KMS-11 (cell line): ENCODE measurements around the gene PDE10A.

ENCODE experiments used
- H2AFZ ChIP-seq: fragments of 200-600 bp; sonication (generic); 2 replicates; pipeline ENCODE4 v1.6.1; 2016; ENCODE audit warnings: antibody characterized with exemption, mixed run types, low read depth
- H3K27ac ChIP-seq: fragments of 200-600 bp; sonication (generic); 2 replicates; pipeline ENCODE4 v1.6.1; 2016; ENCODE audit warnings: mild to moderate bottlenecking, mixed run types
- H3K27me3 ChIP-seq: fragments of 200-600 bp; sonication (generic); 2 replicates; pipeline ENCODE4 v1.6.1; 2017; ENCODE audit warnings: mild to moderate bottlenecking, low read depth, mixed run types, moderate library complexity; ENCODE audit not compliant: insufficient read depth
- H3K36me3 ChIP-seq: fragments of 200-600 bp; sonication (generic); 2 replicates; pipeline ENCODE4 v1.6.1; 2017; ENCODE audit warnings: mild to moderate bottlenecking, mixed run types; ENCODE audit not compliant: insufficient read depth
- H3K4me1 ChIP-seq: fragments of 200-600 bp; sonication (generic); 2 replicates; pipeline ENCODE4 v1.6.1; 2016; ENCODE audit warnings: mild to moderate bottlenecking, low read depth, mixed run types; ENCODE audit not compliant: poor library complexity, severe bottlenecking
- H3K4me2 ChIP-seq: fragments of 200-600 bp; sonication (generic); 2 replicates; pipeline ENCODE4 v1.7.0; 2016; ENCODE audit warnings: mild to moderate bottlenecking, mixed run types
- H3K4me3 ChIP-seq: fragments of 200-600 bp; sonication (generic); IDR thresholded peaks from 2 replicates; pipeline ENCODE4 v1.6.1; 2017; ENCODE audit warnings: low read depth, low read length, mixed read lengths; ENCODE audit not compliant: insufficient read depth
- H3K79me2 ChIP-seq: fragments of 200-600 bp; sonication (generic); 2 replicates; pipeline ENCODE4 v1.6.1; 2016; ENCODE audit warnings: low read depth, mixed run types; ENCODE audit not compliant: insufficient read depth
- H3K9ac ChIP-seq: fragments of 200-600 bp; sonication (generic); 2 replicates; pipeline ENCODE4 v1.6.1; 2016; ENCODE audit warnings: mild to moderate bottlenecking, mixed run types
- H4K20me1 ChIP-seq: fragments of 200-600 bp; sonication (generic); 2 replicates; pipeline ENCODE4 v1.6.1; 2016; ENCODE audit warnings: mild to moderate bottlenecking, mixed run types; ENCODE audit not compliant: insufficient read depth
- TF ChIP-seq, protein P1 (sequence below): fragments of 200-600 bp; sonication (generic); conservative IDR thresholded peaks from 2 replicates; pipeline ENCODE4 v1.6.1; 2017; ENCODE audit warnings: low read depth, mild to moderate bottlenecking, antibody characterized with exemption, low read length, moderate library complexity, mixed read lengths

PDE10A gene

DNA sequence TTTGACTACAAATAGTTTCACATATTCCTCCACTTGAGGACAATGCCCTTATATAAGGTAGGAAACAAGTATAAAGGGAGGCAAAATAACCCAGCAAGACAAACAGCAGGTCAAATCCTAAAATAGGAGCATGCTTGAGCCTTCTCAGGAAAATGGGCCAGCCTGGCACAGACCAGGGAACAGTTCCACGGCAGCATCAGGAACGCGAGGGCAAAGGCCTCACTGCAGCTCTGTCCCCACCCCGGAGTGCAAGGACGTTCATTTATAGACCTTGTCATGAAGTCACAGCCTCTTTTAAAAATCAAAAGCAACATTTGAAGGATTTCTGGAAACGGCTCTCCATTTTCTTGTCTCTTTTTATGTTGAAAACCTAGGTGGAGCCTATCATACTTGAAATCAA is 17.1 kb downstream of the PDE10A start:
- Histone ChIP-seq H4K20me1 (no peaks in the 10 kb centered on the region), H3K79me2 (no peaks in the 10 kb centered on the region), H3K27ac (no peak overlapping the region), H3K4me1 (peaks cover 24% of the 10 kb centered on the region), H3K4me3 (no peak overlapping the region), H2AFZ (no peak overlapping the region), H3K27me3 (no peaks in the 10 kb centered on the region), H3K4me2 (no peak overlapping the region), H3K36me3 (no peaks in the 10 kb centered on the region), H3K9ac (no peak overlapping the region)
- TF ChIP-seq, protein P1, sequence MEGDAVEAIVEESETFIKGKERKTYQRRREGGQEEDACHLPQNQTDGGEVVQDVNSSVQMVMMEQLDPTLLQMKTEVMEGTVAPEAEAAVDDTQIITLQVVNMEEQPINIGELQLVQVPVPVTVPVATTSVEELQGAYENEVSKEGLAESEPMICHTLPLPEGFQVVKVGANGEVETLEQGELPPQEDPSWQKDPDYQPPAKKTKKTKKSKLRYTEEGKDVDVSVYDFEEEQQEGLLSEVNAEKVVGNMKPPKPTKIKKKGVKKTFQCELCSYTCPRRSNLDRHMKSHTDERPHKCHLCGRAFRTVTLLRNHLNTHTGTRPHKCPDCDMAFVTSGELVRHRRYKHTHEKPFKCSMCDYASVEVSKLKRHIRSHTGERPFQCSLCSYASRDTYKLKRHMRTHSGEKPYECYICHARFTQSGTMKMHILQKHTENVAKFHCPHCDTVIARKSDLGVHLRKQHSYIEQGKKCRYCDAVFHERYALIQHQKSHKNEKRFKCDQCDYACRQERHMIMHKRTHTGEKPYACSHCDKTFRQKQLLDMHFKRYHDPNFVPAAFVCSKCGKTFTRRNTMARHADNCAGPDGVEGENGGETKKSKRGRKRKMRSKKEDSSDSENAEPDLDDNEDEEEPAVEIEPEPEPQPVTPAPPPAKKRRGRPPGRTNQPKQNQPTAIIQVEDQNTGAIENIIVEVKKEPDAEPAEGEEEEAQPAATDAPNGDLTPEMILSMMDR = no peak

DNA sequence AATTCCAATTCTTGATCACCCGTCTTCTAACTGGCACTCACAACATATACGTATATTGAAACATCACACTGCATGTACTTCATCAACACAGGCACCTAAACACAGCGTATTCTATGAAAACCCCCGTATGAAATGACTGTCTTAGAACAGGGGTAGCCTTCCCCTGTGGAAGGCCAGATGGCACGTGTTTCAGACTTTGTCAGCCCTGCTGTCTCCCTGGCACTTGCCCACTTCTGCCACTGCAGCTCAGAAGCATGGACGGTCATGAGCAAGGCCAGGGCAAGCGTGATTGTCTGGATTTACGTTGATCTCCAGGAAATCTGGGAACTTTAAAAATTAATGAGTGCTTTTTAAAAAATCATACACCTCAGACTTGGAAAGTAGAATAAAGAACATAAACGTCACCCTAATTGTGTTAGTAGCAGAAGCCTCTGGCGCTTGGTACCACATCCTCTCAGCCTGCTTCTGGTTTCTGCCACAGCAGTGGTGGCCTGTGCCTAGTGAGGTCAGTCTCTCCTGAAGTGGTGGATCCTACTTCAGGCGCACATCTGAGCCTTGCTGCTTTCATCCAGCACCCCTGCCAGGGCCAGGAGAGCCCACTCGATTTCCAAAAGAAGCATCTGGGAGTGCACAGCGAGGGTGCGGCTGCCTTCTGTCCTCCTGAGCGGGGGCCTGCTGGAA is 18.3 kb downstream of the PDE10A start:
- no peaks in the 10 kb centered on the region for H3K79me2 ChIP-seq
- no peak overlapping the region for H3K9ac ChIP-seq
- H4K20me1 ChIP-seq = no peaks in the 10 kb centered on the region
- H3K4me1 ChIP-seq = peaks cover 15% of the 10 kb centered on the region
- no peaks in the 10 kb centered on the region for H3K36me3 ChIP-seq
- no peak overlapping the region for H2AFZ ChIP-seq
- H3K27ac ChIP-seq = no peak overlapping the region
- no peak overlapping the region for H3K4me3 ChIP-seq
- H3K27me3 ChIP-seq = no peaks in the 10 kb centered on the region
- TF ChIP-seq, protein P1 = no peak
- no peak overlapping the region for H3K4me2 ChIP-seq

DNA sequence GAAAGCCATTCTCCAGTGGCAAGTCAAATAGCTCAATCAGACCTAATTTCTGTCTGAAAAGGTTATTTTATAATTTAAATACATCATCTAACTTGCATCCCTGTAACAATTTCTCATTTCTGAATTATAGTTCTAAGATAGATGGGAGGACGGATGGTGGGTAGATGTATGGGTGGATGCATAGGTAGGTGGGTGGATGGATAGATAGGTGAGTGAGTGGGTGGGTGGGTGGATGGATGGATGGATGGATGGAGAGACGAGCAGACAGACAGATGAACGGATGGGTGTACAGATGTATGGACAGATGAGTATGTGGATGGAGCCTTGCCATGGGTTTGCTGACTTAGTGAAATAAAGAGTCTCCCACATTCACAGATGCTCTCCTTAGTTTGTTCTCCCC is 20.0 kb downstream of the PDE10A start:
- Histone ChIP-seq H3K4me3 (no peak overlapping the region), H3K27ac (no peak overlapping the region), H2AFZ (no peak overlapping the region), H4K20me1 (no peaks in the 10 kb centered on the region), H3K4me2 (no peak overlapping the region), H3K27me3 (no peaks in the 10 kb centered on the region), H3K79me2 (no peaks in the 10 kb centered on the region), H3K4me1 (no peaks in the 10 kb centered on the region), H3K9ac (no peak overlapping the region), H3K36me3 (no peaks in the 10 kb centered on the region)
- TF ChIP-seq, protein P1 = no peak

DNA sequence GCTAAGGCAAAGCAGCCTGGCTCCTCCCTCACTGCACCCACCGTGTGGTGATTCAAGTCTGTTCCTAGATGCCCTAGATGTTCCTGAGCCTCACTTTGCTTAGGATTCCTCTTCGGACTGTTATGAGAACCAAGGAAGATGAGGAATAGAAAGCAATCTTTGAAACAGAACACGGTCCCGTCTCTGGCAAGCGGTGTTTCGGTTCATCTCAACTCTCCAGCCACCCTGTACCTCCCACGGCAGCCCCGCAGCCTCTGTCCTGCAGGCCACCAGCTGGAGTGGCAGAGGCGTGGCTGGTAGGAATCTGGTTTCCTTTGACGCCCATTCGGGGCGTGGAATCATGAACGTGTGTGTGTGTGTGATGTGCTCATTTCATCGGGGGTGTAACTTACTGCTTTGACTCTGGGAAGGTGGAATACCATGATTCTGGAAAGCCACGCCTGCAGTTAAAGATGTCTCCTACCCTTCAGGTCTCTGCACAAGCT is 21.3 kb downstream of the PDE10A start:
- TF ChIP-seq, protein P1 = no peak
- Histone ChIP-seq H3K36me3 (no peaks in the 10 kb centered on the region), H3K27ac (no peak overlapping the region), H3K79me2 (no peaks in the 10 kb centered on the region), H3K4me2 (no peak overlapping the region), H3K9ac (no peak overlapping the region), H3K4me1 (no peaks in the 10 kb centered on the region), H2AFZ (no peak overlapping the region), H4K20me1 (no peaks in the 10 kb centered on the region), H3K27me3 (no peaks in the 10 kb centered on the region), H3K4me3 (no peak overlapping the region)
